Right lobe of liver (tissue), 4 donors: ENCODE data around the gene QRSL1.

Source experiments
- CTCF ChIP-seq, 4 donors: fragments of 200-600 bp in 3 of 4; fragments of 450-650 bp in 1 of 4; IDR thresholded peaks; one replicate each; pipeline versions ENCODE4 v1.5.1 to v1.8.0; 2016 to 2022; ENCODE audit warnings: antibody characterized with exemption in 4 of 4, mild to moderate bottlenecking in 2 of 4
- POLR2A ChIP-seq: fragments of 450-650 bp; IDR thresholded peaks from one replicate; pipeline ENCODE4 v1.6.1; 2017; ENCODE audit warnings: antibody characterized with exemption, mild to moderate bottlenecking
- donor health status: DM: no; HTN: no; CAD: no.
- donor health status: DM: no; HTN: no; CAD: no.
- donor health status: DM: no; HTN: yes; CAD: no.

GRCh38 chr6:106630366-106630765 is 988 bp downstream of the QRSL1 start:
- TF ChIP-seq CTCF (IDR thresholded peaks at IDR 0.05) (no peak), POLR2A (no peak)
